GM18511 (cell line): ENCODE measurements around the gene PLEKHA8.

ENCODE experiments used
- ATAC-seq: cut with Tn5 transposase; IDR thresholded peaks from one replicate; pipeline ENCODE4 v1.9.1; 2021; ENCODE audit warnings: mild to moderate bottlenecking, moderate library complexity; ENCODE audit not compliant: unreplicated experiment

The PLEKHA8 gene

GRCh38 chr7:30061786-30062185 is 33.6 kb downstream of the PLEKHA8 start:
- ATAC-seq = peak; percentile 82

GRCh38 chr7:30062587-30062986 is 34.4 kb downstream of the PLEKHA8 start:
- peak; percentile 75 for ATAC-seq

- no peak for ATAC-seq
Observed at GRCh38 chr7:30065746-30066145, 37.5 kb downstream of the PLEKHA8 start.

- no peak for ATAC-seq
Observed at GRCh38 chr7:30066687-30067086, 38.5 kb downstream of the PLEKHA8 start.

- no peak for ATAC-seq
Observed at GRCh38 chr7:30068117-30068516, 39.9 kb downstream of the PLEKHA8 start.

- no peak for ATAC-seq
Observed at GRCh38 chr7:30069096-30069867, 41.1 kb downstream of the PLEKHA8 start.

- ATAC-seq = no peak
Observed at GRCh38 chr7:30070052-30070451, 41.8 kb downstream of the PLEKHA8 start.

GRCh38 chr7:30072735-30073134 is 44.5 kb downstream of the PLEKHA8 start:
- ATAC-seq = no peak

GRCh38 chr7:30074422-30075030 is 46.3 kb downstream of the PLEKHA8 start:
- ATAC-seq = no peak

- ATAC-seq = no peak
Observed at GRCh38 chr7:30076411-30076810, 48.2 kb downstream of the PLEKHA8 start.

GRCh38 chr7:30078280-30078679 is 50.1 kb downstream of the PLEKHA8 start:
- no peak for ATAC-seq

- no peak for ATAC-seq
Observed at GRCh38 chr7:30079880-30080279, 51.7 kb downstream of the PLEKHA8 start.

- ATAC-seq = no peak
Observed at GRCh38 chr7:30080818-30081217, 52.6 kb downstream of the PLEKHA8 start.

GRCh38 chr7:30082686-30083085 is 54.5 kb downstream of the PLEKHA8 start:
- no peak for ATAC-seq

GRCh38 chr7:30083334-30083733 is 55.1 kb downstream of the PLEKHA8 start:
- ATAC-seq = no peak

- ATAC-seq = no peak
Observed at GRCh38 chr7:30084212-30084611, 56.0 kb downstream of the PLEKHA8 start.

GRCh38 chr7:30086529-30086928 is 58.3 kb downstream of the PLEKHA8 start:
- ATAC-seq = no peak

- ATAC-seq = no peak
Observed at GRCh38 chr7:30087371-30087770, 59.2 kb downstream of the PLEKHA8 start.

GRCh38 chr7:30088362-30088761 is 60.1 kb downstream of the PLEKHA8 start:
- no peak for ATAC-seq

- no peak for ATAC-seq
Observed at GRCh38 chr7:30090111-30090510, 61.9 kb downstream of the PLEKHA8 start.

- ATAC-seq = no peak
Observed at GRCh38 chr7:30091491-30091912, 63.3 kb downstream of the PLEKHA8 start.

- no peak for ATAC-seq
Observed at GRCh38 chr7:30091987-30092386, 63.8 kb downstream of the PLEKHA8 start.
